Central memory CD8-positive, alpha-beta T cell (primary cell): ENCODE data around the gene LSR.

ENCODE experiments used
- ATAC-seq: fragments of 150-1000 bp; cut with Tn5 transposase; replicated peaks from 2 replicates; pipeline ENCODE4 v1.10.0; 2022; ENCODE audit warnings: mild to moderate bottlenecking, moderate FRiP score, moderate number of reproducible peaks; ENCODE audit not compliant: poor library complexity, severe bottlenecking; ENCODE audit errors: extremely low read depth
- DNase-seq, 2 donors: peaks; one replicate each; pipeline ENCODE4 v3.0.0; 2021; ENCODE audit warnings: low spot score in 2 of 2
- H3K27ac Mint-ChIP-seq: one replicate; pipeline ENCODE4 v1.8.0; 2022; ENCODE audit warnings: low read depth, mild to moderate bottlenecking, moderate library complexity, mixed read lengths
- H3K27me3 Mint-ChIP-seq: one replicate; pipeline ENCODE4 v1.8.0; 2022; ENCODE audit warnings: mixed read lengths
- H3K36me3 Mint-ChIP-seq: one replicate; pipeline ENCODE4 v1.8.0; 2022; ENCODE audit warnings: mild to moderate bottlenecking, moderate library complexity, mixed read lengths; ENCODE audit not compliant: insufficient read depth
- H3K4me1 Mint-ChIP-seq: one replicate; pipeline ENCODE4 v1.8.0; 2022; ENCODE audit warnings: mixed read lengths
- H3K4me3 Mint-ChIP-seq: one replicate; pipeline ENCODE4 v1.8.0; 2022; ENCODE audit warnings: mild to moderate bottlenecking, moderate library complexity, mixed read lengths
- H3K9me3 Mint-ChIP-seq: one replicate; pipeline ENCODE4 v1.8.0; 2022; ENCODE audit warnings: mixed read lengths

The LSR gene

GRCh38 chr19:35248310-35249145, at the start of gene LSR:
Gene LSR (plus strand): TSS chr19:35249002. CDS start chr19:35249023, 21 bp downstream.
- Mint-ChIP-seq H3K4me3 (peak within 1 kb of the TSS; percentile 89), H3K27ac (peak within 1 kb of the TSS; percentile 90), H3K36me3 (peaks cover 18% of the 10 kb centered on the region), H3K4me1 (peaks cover 40% of the 10 kb centered on the region), H3K27me3 (peaks cover 51% of the 10 kb centered on the region), H3K9me3 (no peaks in the 10 kb centered on the region)
- ATAC-seq, result peak; percentile 90
- DNase-seq, result peak; percentile 62 to 63

GRCh38 chr19:35199481-35199880, 49.3 kb upstream of the LSR start:
- Mint-ChIP-seq H3K36me3 (peaks cover 2% of the 10 kb centered on the region), H3K27ac (no peak overlapping the region), H3K9me3 (no peaks in the 10 kb centered on the region), H3K4me1 (peaks cover 32% of the 10 kb centered on the region), H3K4me3 (no peak overlapping the region), H3K27me3 (no peaks in the 10 kb centered on the region)
- DNase-seq, result no peak
- ATAC-seq, result no peak

GRCh38 chr19:35202722-35203688, 45.8 kb upstream of the LSR start:
- Mint-ChIP-seq H3K4me3 (no peak overlapping the region), H3K36me3 (peaks cover 2% of the 10 kb centered on the region), H3K4me1 (peaks cover 59% of the 10 kb centered on the region), H3K27me3 (no peaks in the 10 kb centered on the region), H3K27ac (peak overlapping the region; percentile 92), H3K9me3 (no peaks in the 10 kb centered on the region)
- ATAC-seq (no peak), DNase-seq (no peak)

DNA sequence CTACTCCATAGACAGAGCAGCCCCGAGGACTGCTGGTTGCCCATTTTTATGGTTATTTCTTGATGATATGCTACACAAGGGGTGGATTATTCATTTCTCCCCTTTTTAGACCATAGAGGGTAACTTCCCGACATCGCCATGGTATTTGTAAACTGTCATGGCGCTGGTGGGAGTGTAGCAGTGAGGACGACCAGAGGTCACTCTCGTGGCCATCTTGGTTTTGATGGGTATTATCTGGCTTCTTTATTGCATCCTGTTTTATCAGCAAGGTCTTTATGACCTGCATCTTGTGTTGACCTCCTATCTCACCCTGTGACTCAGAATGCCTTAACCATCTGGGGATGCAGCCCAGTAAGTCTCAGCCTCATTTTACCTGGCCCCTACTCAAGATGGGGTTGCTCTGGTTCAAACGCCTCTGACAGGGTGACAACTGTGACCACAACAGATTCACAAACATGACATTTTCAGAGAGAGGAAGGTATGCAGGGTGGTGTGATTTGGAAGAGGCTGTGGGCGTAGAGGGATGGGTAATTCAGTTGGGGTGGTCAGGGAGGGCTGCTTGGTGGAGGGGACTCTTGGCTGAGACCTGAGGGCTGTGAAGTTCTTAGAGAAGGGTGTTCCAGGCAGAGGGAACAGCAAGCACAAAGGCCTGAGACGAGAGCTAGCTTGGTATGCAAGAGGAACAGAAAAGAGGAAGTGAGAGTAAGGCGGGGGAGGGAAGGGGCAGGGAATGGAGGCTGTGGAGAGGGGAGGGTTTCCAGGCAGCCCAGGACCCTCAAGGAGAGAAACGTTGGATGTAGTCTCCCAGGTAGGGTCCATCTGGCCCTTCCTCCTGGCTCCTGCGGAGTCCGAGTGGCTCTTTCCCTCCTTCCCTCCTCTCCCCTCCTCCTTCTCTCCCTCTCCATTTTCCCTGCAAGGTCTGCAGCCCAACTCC, 43.7 kb upstream of the LSR start:
- DNase-seq (no peak), ATAC-seq (no peak)
- Mint-ChIP-seq H3K4me1 (peaks cover 53% of the 10 kb centered on the region), H3K27me3 (no peaks in the 10 kb centered on the region), H3K9me3 (no peaks in the 10 kb centered on the region), H3K36me3 (peaks cover 2% of the 10 kb centered on the region), H3K27ac (peak overlapping the region; percentile 92), H3K4me3 (no peak overlapping the region)

DNA sequence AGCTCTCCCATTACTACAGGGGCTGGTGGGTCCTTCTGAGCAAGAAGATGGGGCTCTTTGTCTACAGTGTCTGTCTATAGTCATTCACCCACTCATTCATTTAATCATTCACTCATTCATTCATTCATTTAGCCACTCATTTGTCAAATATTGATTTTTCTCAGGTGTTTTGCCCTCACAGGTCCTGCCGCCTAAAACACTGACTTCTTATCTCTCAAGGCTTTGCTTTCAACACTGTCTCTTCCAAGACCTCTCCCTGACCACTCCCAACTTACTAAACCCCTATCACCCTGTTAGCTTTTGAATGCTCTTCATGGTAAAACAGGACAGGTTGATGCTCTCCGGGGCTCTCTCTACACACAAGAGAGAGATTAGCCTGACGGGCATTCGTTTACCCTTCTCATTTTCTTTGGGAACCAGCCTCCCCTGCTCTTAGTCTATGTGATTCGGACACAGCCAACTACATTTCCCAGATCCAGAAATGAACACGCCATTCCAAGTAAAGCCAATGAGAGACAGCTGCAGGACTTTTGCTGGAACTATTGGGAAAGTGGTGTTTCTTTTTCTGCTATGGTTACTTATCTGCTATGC, 43.0 kb upstream of the LSR start:
- ATAC-seq (no peak), DNase-seq (no peak)
- Mint-ChIP-seq H3K36me3 (peaks cover 5% of the 10 kb centered on the region), H3K27ac (peak overlapping the region; percentile 92), H3K4me3 (peak overlapping the region; percentile 63), H3K4me1 (peaks cover 57% of the 10 kb centered on the region), H3K27me3 (no peaks in the 10 kb centered on the region), H3K9me3 (no peaks in the 10 kb centered on the region)

- ATAC-seq (peak; percentile 37), DNase-seq (peak in 1 of 2 donors; percentile 63)
- Mint-ChIP-seq H3K9me3 (no peaks in the 10 kb centered on the region), H3K4me1 (peaks cover 60% of the 10 kb centered on the region), H3K4me3 (peak overlapping the region; percentile 63), H3K36me3 (peaks cover 8% of the 10 kb centered on the region), H3K27ac (peak overlapping the region; percentile 92), H3K27me3 (no peaks in the 10 kb centered on the region)
Observed at GRCh38 chr19:35206379-35206778, 42.4 kb upstream of the LSR start.

DNA sequence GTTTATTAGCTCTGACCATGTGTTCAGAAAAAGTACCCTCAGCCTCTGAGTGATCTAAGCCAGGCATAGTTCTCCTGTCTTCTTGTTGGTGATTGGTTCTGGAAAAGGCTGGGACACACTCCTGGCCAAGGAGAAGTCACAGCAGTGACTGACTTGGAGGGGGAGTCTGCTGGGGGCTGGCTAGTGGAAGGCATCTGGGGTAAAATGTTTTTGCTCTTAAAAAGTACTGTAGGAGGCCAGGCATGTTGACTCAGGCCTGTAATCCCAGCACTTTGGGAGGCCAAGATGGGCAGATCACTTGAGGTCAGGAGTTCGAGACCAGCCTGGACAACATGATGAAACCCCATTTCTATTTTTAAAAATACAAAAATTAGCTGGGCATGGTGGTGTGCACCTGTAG, 41.9 kb upstream of the LSR start:
- H3K4me3 Mint-ChIP-seq, result peak overlapping the region; percentile 63
- DNase-seq, result no peak

DNA sequence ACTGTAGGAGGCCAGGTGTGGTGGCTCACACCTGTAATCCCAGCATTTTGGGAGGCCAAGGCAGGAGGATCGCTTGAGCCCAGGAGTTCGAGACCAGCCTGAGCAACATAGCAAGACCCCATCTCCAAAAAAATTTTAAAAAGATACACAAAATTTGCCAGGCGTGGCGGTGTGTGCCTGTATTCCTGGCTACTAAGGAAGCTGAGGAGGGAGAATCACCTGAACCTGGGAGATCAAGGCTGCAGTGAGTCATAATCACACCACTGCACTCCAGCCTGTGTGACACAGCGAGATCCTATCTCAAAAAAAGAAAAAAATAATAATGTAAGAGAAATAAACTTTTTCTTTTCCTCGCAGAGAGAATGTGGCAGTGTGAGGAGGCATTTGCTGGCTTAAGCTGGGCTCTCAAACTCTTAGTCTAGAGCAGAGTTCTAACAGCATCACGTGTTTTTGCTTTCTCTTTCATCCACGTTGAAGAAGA, 41.4 kb upstream of the LSR start:
- H3K36me3 Mint-ChIP-seq, result peaks cover 16% of the 10 kb centered on the region
- no peak for ATAC-seq

More for the DNA sequence above, 41.9 kb upstream of the LSR start:
- peaks cover 12% of the 10 kb centered on the region for H3K36me3 Mint-ChIP-seq
- no peak for ATAC-seq
- H3K9me3 Mint-ChIP-seq, result no peaks in the 10 kb centered on the region
- H3K27ac Mint-ChIP-seq, result peak overlapping the region; percentile 92
- peaks cover 62% of the 10 kb centered on the region for H3K4me1 Mint-ChIP-seq
- H3K27me3 Mint-ChIP-seq, result no peaks in the 10 kb centered on the region

DNA sequence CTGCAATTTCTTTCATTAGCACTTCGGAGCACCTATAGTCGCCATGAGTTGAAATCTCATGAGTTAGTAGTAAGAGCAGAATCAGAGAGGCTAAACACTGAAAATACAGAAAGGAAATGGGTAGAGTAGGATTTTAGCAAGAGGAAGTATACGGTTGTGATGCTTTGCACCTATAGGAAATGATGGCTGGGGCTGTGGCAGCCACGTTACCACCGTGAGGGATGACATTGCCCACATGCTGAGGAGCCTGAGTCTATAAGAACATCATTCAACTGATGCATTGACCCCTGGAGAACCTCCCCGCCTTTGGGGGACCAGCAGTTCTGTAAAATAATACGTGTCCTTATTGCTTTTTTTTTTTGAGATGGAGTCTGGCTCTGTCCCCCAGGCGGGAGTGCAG, 40.7 kb upstream of the LSR start:
- ATAC-seq, result no peak
- no peaks in the 10 kb centered on the region for H3K9me3 Mint-ChIP-seq
- H3K36me3 Mint-ChIP-seq, result peaks cover 16% of the 10 kb centered on the region
- DNase-seq, result no peak
- no peak overlapping the region for H3K4me3 Mint-ChIP-seq
- peak overlapping the region; percentile 92 for H3K27ac Mint-ChIP-seq
- peaks cover 70% of the 10 kb centered on the region for H3K4me1 Mint-ChIP-seq
- H3K27me3 Mint-ChIP-seq, result no peaks in the 10 kb centered on the region

More for the DNA sequence above, 41.4 kb upstream of the LSR start:
- Mint-ChIP-seq H3K4me1 (peaks cover 67% of the 10 kb centered on the region), H3K9me3 (no peaks in the 10 kb centered on the region), H3K27ac (peak overlapping the region; percentile 92), H3K4me3 (no peak overlapping the region), H3K27me3 (no peaks in the 10 kb centered on the region)
- DNase-seq, result no peak

- DNase-seq (no peak), ATAC-seq (no peak)
- Mint-ChIP-seq H3K9me3 (no peaks in the 10 kb centered on the region), H3K27me3 (no peaks in the 10 kb centered on the region), H3K27ac (peak overlapping the region; percentile 100), H3K36me3 (peaks cover 21% of the 10 kb centered on the region), H3K4me3 (no peak overlapping the region), H3K4me1 (peaks cover 65% of the 10 kb centered on the region)
Observed at GRCh38 chr19:35209646-35210045, 39.2 kb upstream of the LSR start.

GRCh38 chr19:35211545-35212230, 37.1 kb upstream of the LSR start:
- ATAC-seq (peak; percentile 57), DNase-seq (peak; percentile 73 to 87)
- peak overlapping the region; percentile 100 for H3K27ac Mint-ChIP-seq
- H3K4me1 Mint-ChIP-seq, result peaks cover 63% of the 10 kb centered on the region
- peaks cover 21% of the 10 kb centered on the region for H3K36me3 Mint-ChIP-seq
- peak overlapping the region; percentile 78 for H3K4me3 Mint-ChIP-seq
- H3K9me3 Mint-ChIP-seq, result no peaks in the 10 kb centered on the region
- H3K27me3 Mint-ChIP-seq, result no peaks in the 10 kb centered on the region
